HUES48 (cell line): Measurements from ENCODE around the gene CLDN7.
A peak's percentile ranks its signal among the peaks of the same experiment; 100 is the strongest.

ENCODE experiments used
- H3K27ac ChIP-seq: one replicate; pipeline ENCODE4 v1.7.0; 2013; ENCODE audit warnings: low read depth, low read length, inconsistent platforms
- H3K27me3 ChIP-seq: 2 replicates; pipeline ENCODE4 v1.6.1; 2013; ENCODE audit warnings: mild to moderate bottlenecking, low read length; ENCODE audit not compliant: control insufficient read depth, insufficient read depth
- H3K36me3 ChIP-seq: 2 replicates; pipeline ENCODE4 v1.6.1; 2013; ENCODE audit warnings: low read length; ENCODE audit not compliant: control insufficient read depth, insufficient read depth
- H3K4me1 ChIP-seq: 2 replicates; pipeline ENCODE4 v1.6.1; 2013; ENCODE audit warnings: mild to moderate bottlenecking, low read length; ENCODE audit not compliant: control insufficient read depth, insufficient read depth
- H3K4me3 ChIP-seq: 2 replicates; pipeline ENCODE4 v1.5.1; 2013; ENCODE audit warnings: mild to moderate bottlenecking, low read depth, low read length
- H3K9ac ChIP-seq: 2 replicates; pipeline ENCODE4 v1.6.1; 2013; ENCODE audit warnings: mild to moderate bottlenecking, low read depth, low read length, moderate library complexity
- H3K9me3 ChIP-seq: 2 replicates; pipeline ENCODE4 v1.6.1; 2013; ENCODE audit warnings: low read length; ENCODE audit not compliant: control insufficient read depth, insufficient read depth

The CLDN7 gene

DNA sequence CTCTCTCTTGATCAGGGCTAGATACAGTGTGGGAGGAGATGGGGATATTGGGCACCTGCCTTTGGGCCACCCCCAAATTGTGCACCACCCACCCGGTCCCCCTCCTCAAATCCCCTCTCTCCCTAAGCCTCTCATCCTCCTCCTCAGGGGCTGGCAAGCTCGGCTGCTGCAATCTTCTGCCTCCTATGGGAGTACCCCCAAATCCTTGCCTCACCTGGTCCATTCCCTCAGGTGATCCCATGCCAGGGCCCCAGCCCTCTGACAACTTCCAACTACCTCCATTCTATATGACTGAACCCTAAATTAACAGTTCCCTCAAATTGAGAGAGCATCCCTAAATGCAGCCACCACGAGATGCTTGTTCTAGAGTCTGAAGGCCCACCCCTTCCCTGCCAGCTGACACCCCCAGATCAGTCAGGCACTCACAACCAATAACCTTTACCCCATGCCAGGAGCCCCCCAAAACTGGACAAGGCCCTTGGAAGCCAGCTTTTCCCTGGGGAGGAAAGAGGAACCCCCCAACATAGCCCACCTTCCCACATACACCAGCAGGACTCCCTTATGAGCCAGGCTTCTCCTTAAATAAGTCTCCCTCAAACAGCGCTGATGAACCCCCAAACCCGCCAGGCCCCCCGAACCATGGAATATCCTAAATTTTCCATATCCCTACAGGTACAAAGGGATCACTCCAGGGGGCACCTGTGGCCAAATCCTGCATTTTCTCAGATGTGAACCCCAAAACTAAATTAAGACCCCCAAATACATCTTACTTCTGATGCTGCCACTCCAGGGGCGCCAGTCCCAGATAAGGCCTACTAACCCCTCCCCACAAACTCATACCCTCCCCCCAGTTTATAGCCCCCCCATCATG is 45.8 kb downstream of the CLDN7 start:
- Histone ChIP-seq H3K4me3 (peak overlapping the region; percentile 46), H3K36me3 (peaks cover 5% of the 10 kb centered on the region), H3K9me3 (no peaks in the 10 kb centered on the region), H3K27ac (peak overlapping the region; percentile 67), H3K4me1 (peaks cover 43% of the 10 kb centered on the region), H3K9ac (no peak overlapping the region), H3K27me3 (no peaks in the 10 kb centered on the region)

DNA sequence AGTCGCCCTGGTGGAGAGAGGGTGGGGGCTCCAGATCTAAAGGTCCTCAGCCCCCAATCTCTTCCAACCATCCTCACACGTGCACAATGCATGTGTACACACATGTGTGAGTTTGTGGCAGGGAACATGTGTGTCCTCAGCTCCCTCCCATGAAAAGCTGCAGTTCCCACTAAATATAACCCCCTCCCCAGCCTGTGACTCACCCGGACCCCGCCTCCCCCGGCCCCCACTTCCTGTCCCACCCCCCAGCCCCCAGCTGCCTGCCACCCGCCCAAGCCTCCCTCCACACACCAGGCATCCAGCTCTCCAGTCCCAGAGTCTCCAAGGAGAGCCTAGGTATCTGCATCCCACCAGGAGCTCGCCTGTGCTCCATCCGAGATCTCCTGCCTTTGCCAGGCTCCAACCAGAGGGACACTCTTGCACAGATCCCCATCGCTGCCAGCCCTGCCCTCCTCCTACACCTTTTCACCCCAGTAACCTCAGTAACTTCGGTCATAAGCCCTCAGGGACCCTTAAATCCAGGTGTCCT is 46.6 kb downstream of the CLDN7 start:
- H3K4me3 ChIP-seq = peak overlapping the region; percentile 78
- peak overlapping the region; percentile 92 for H3K27ac ChIP-seq
- H3K36me3 ChIP-seq = no peaks in the 10 kb centered on the region
- H3K9me3 ChIP-seq = no peaks in the 10 kb centered on the region
- no peak overlapping the region for H3K9ac ChIP-seq
- no peaks in the 10 kb centered on the region for H3K27me3 ChIP-seq
- peaks cover 47% of the 10 kb centered on the region for H3K4me1 ChIP-seq

DNA sequence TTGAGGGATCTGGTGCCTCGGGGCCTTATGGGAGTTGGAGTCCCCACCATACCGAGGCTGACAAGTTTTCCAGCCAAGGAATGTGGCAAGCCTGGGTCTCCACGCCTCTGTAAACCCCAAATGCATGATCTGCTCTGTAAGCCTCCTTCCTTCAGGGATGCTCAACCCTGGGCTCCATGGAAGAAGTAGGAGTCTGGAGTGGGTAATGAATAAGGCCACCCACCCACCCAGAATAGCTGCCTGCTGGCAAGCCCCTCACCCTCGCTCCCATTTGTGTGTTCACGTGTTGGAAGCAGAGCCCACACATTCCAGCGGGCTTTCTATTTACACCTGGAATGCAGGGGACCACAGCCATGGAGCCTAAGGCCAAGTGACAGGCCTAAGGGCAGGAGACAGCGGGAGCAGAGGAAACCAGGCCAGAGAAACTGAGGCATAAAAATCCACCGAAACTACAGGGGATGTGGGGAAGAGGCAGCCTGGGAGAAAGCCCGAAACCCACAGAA is 47.1 kb downstream of the CLDN7 start:
- H3K4me3 ChIP-seq = peak overlapping the region; percentile 78
- H3K9ac ChIP-seq = no peak overlapping the region
- H3K9me3 ChIP-seq = no peaks in the 10 kb centered on the region
- H3K27me3 ChIP-seq = no peaks in the 10 kb centered on the region
- H3K4me1 ChIP-seq = peaks cover 48% of the 10 kb centered on the region
- H3K36me3 ChIP-seq = no peaks in the 10 kb centered on the region
- peak overlapping the region; percentile 92 for H3K27ac ChIP-seq

DNA sequence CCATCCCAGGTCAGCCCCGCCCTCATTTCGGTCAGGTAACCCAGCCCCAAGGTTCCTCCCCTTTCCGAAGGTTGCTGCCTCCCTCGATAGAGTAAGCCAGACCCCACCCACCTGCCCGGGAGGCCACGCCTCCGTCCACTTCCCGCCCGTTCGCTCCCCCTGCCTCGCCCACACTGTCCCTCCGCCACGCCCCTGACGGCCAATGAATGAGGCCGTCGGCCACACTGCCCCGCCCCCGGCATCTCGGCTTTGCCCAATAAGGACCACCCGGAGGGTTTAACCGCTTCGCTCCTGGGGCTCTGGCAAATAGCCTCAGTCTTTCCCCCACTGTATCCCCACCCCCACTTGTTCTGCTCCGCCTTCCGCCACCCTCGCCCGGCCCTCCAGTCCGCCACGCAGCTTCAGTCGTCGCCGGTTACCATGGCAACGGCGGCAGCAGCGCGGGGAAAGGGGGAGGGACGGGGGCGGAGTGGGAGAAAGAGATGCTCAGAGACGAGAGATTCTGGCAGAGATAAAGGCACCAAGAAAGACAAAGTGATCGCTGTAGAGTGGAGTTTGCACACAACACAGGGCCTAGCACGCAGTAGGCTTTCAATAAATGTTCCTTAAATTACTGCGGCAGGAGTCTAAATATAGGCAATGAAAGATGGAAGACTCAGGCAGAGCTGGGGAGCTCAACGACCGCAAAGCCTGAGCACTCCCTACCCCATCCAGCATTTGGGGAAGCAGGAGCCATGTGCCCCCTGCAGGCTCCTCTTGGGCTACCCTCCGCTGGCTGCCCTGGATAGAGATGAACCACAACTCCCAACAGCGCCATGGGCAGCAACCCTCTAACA is 47.8 kb downstream of the CLDN7 start:
- no peaks in the 10 kb centered on the region for H3K9me3 ChIP-seq
- H3K36me3 ChIP-seq = no peaks in the 10 kb centered on the region
- peaks cover 50% of the 10 kb centered on the region for H3K4me1 ChIP-seq
- H3K27me3 ChIP-seq = no peaks in the 10 kb centered on the region
- peak overlapping the region; percentile 92 for H3K27ac ChIP-seq
- peak overlapping the region; percentile 35; the same call in 1 of the 2 replicates for H3K9ac ChIP-seq
- peak overlapping the region; percentile 78 for H3K4me3 ChIP-seq

DNA sequence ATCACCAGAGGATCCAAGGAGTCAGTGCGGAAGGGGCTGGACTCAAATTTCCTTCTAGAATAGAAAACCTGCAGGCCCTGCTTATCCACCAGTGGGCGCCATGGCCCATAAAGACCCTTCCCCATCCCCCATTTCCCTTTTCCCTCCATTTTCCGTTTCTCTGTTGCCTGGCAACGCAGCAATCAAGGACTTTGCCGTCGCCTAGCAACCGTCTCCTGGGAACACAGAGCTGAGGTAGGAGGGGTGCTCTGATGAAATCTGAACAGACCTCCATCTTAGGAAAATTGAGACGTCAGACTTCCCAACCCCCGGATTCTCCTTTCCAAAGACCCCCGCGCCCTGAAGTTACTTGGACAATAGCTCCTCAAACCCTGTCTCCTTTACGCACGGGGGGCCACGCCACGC is 48.4 kb downstream of the CLDN7 start:
- Histone ChIP-seq H3K4me3 (peak overlapping the region; percentile 55), H3K36me3 (no peaks in the 10 kb centered on the region), H3K9ac (no peak overlapping the region), H3K27me3 (no peaks in the 10 kb centered on the region), H3K4me1 (peaks cover 50% of the 10 kb centered on the region), H3K9me3 (no peaks in the 10 kb centered on the region), H3K27ac (peak overlapping the region; percentile 85)

DNA sequence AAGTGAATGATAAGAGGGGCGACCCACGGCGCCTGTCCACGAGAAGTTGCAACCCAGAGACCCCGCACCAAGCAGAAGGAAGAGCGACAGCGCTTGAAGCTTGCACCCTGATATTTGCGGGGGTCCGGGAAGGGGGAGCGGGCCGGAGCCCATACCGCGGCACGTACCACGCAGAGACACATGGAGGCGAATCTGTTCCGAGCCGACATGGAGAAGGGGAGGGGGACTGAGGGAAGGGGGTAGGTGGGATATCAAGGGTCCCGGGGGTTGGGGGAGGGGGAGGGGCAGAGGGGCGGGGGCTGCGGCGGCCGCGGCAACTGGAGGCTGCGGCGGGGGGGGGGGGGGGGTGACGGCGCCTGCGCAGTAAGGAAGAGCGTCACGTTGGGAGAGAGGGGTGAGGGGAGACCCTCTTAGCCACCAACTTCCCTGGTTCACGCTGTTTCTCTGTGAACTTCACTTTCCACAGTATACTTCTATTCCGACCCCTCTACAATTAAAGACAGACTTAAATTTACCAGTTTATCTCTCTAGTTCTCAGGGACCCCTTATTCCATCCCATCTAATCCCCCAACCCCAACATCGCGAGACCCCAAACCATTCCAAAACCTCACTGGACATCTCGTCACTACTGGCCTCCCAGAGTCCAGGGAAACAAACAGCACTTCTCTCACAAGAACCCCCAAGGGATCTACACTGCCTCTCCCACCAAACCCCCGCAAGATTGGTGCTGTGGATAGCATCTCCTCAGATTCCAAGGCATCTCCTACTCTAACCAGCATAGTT is 50.6 kb downstream of the CLDN7 start:
- Histone ChIP-seq H3K4me1 (peaks cover 51% of the 10 kb centered on the region), H3K27ac (no peak overlapping the region), H3K9ac (no peak overlapping the region; the same call in 1 of the 2 replicates), H3K4me3 (peak overlapping the region; percentile 68), H3K9me3 (no peaks in the 10 kb centered on the region), H3K36me3 (no peaks in the 10 kb centered on the region), H3K27me3 (no peaks in the 10 kb centered on the region)
